Suprapubic skin (tissue), 4 donors: ENCODE measurements around the gene PKN1. TPM values are rescaled to one million over a fixed set of nuclear protein-coding genes. Genes with fewer than 3 reads are reported as not detected.
A peak's percentile ranks its signal among the peaks of the same experiment; 100 is the strongest.

Source experiments
- DNase-seq, 2 donors: peaks; one replicate each; pipeline ENCODE4 v3.0.0-alpha.2; 2019; ENCODE audit warnings: low spot score in 2 of 2
- H3K27ac ChIP-seq: fragments of 200-600 bp; sonication (generic); one replicate; pipeline ENCODE4 v1.5.1; 2019
- H3K27me3 ChIP-seq: fragments of 200-600 bp; sonication (generic); one replicate; pipeline ENCODE4 v1.5.1; 2019
- H3K36me3 ChIP-seq: fragments of 200-600 bp; sonication (generic); one replicate; pipeline ENCODE4 v1.5.1; 2019
- H3K4me1 ChIP-seq: fragments of 200-600 bp; sonication (generic); one replicate; pipeline ENCODE4 v1.5.1; 2019
- H3K4me3 ChIP-seq: fragments of 200-600 bp; sonication (generic); one replicate; pipeline ENCODE4 v1.5.1; 2019; ENCODE audit warnings: mild to moderate bottlenecking
- H3K9me3 ChIP-seq: fragments of 200-600 bp; sonication (generic); one replicate; pipeline ENCODE4 v1.5.1; 2019
- EP300 ChIP-seq: sonication (generic); formaldehyde crosslinking; IDR thresholded peaks from one replicate; pipeline ENCODE4 v1.6.1; 2017; ENCODE audit warnings: antibody characterized with exemption
- POLR2A ChIP-seq, 2 donors: fragments of 450-650 bp; IDR thresholded peaks; one replicate each; pipeline ENCODE4 v1.6.1; 2017; ENCODE audit warnings: antibody characterized with exemption in 2 of 2, mild to moderate bottlenecking in 2 of 2, moderate library complexity in 2 of 2
- POLR2AphosphoS5 ChIP-seq, 3 donors: sonication (generic); formaldehyde crosslinking; IDR thresholded peaks; one replicate each; pipeline ENCODE4 v1.6.1; 2017; ENCODE audit warnings: antibody characterized with exemption in 3 of 3
- WGBS: methylation state at CpG from one replicate; pipeline ENCODE4 v1.1.5; 2018; 5-methylcytosine and 5-hydroxymethylcytosine counted together
- total RNA-seq, 4 donors: library from RNA; depleted of rRNA; stranded (reverse); fragments of >200 nt; gene quantifications; one replicate each; pipeline ENCODE4 v1.1.0, GENCODE V29; 2016
- TF ChIP-seq, protein P1 (sequence below), 2 donors: fragments of 200-600 bp in 1 of 2; fragments of 450-650 bp in 1 of 2; sonication (generic) in 1 of 2; IDR thresholded peaks; one replicate each; pipeline ENCODE4 v1.5.1; 2016 to 2019; ENCODE audit warnings: antibody characterized with exemption in 2 of 2, mild to moderate bottlenecking in 1 of 2, moderate library complexity in 1 of 2

The PKN1 gene
- total RNA-seq, 4 donors from 2014 or later, result 8.6 to 21.2 (median 14.9) TPM

DNA sequence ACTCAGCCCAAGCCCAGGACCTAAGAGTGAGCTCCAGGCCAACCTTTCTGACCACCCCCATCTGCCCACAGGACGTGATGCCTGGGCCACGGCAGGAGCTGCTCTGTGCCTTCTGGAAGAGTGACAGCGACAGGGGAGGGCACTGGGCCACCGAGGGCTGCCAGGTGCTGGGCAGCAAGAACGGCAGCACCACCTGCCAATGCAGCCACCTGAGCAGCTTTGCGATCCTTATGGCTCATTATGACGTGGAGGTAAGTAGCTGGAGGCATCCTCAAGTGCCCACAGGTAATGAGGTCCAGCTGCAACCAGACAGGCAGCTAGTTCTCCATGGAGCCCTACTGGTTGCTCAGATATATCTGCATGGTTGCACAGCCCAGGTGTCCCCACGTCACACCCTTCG, 28.8 kb upstream of the PKN1 start:
- Histone ChIP-seq H3K4me3 (no peak overlapping the region), H3K27ac (no peak overlapping the region), H3K4me1 (peaks cover 15% of the 10 kb centered on the region), H3K9me3 (no peaks in the 10 kb centered on the region), H3K27me3 (no peaks in the 10 kb centered on the region), H3K36me3 (peaks cover 59% of the 10 kb centered on the region)
- no peak for TF ChIP-seq EP300
- TF ChIP-seq POLR2AphosphoS5 (IDR thresholded peaks at IDR 0.05), result no peak
- TF ChIP-seq, protein P1, sequence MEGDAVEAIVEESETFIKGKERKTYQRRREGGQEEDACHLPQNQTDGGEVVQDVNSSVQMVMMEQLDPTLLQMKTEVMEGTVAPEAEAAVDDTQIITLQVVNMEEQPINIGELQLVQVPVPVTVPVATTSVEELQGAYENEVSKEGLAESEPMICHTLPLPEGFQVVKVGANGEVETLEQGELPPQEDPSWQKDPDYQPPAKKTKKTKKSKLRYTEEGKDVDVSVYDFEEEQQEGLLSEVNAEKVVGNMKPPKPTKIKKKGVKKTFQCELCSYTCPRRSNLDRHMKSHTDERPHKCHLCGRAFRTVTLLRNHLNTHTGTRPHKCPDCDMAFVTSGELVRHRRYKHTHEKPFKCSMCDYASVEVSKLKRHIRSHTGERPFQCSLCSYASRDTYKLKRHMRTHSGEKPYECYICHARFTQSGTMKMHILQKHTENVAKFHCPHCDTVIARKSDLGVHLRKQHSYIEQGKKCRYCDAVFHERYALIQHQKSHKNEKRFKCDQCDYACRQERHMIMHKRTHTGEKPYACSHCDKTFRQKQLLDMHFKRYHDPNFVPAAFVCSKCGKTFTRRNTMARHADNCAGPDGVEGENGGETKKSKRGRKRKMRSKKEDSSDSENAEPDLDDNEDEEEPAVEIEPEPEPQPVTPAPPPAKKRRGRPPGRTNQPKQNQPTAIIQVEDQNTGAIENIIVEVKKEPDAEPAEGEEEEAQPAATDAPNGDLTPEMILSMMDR (IDR thresholded peaks at IDR 0.05), result no peak
- no peak for TF ChIP-seq POLR2A (IDR thresholded peaks at IDR 0.05)
- DNase-seq, result no peak
- 100% methylated on average over 2 of the region's 9 CpGs for WGBS

DNA sequence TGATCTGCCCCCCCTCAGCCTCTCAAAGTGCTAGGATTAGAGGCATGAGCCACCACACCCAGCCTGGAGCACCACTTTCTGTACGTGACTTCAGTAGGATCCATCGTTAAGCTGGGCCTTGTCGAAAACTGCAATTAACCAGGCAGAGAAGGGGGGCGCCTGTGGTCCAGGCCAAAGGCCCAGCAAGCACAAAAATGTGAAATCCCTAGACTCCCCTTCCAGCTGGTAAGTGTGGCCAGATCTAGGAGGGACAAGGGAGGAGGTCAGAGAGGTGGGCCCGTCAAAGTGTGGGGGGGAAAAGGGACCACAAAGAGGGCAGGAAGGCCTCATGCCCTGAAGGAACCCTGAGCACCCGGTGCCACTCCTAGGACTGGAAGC, 27.7 kb upstream of the PKN1 start:
- H3K4me3 ChIP-seq, result no peak overlapping the region
- H3K4me1 ChIP-seq, result peaks cover 15% of the 10 kb centered on the region
- H3K9me3 ChIP-seq, result no peaks in the 10 kb centered on the region
- TF ChIP-seq POLR2A (IDR thresholded peaks at IDR 0.05), result no peak
- TF ChIP-seq EP300, result no peak
- TF ChIP-seq, protein P1 (IDR thresholded peaks at IDR 0.05), result no peak
- H3K36me3 ChIP-seq, result peaks cover 68% of the 10 kb centered on the region
- no peaks in the 10 kb centered on the region for H3K27me3 ChIP-seq
- no peak for DNase-seq
- H3K27ac ChIP-seq, result peak overlapping the region; percentile 63
- 74% methylated on average over 6 of the region's 6 CpGs for WGBS

DNA sequence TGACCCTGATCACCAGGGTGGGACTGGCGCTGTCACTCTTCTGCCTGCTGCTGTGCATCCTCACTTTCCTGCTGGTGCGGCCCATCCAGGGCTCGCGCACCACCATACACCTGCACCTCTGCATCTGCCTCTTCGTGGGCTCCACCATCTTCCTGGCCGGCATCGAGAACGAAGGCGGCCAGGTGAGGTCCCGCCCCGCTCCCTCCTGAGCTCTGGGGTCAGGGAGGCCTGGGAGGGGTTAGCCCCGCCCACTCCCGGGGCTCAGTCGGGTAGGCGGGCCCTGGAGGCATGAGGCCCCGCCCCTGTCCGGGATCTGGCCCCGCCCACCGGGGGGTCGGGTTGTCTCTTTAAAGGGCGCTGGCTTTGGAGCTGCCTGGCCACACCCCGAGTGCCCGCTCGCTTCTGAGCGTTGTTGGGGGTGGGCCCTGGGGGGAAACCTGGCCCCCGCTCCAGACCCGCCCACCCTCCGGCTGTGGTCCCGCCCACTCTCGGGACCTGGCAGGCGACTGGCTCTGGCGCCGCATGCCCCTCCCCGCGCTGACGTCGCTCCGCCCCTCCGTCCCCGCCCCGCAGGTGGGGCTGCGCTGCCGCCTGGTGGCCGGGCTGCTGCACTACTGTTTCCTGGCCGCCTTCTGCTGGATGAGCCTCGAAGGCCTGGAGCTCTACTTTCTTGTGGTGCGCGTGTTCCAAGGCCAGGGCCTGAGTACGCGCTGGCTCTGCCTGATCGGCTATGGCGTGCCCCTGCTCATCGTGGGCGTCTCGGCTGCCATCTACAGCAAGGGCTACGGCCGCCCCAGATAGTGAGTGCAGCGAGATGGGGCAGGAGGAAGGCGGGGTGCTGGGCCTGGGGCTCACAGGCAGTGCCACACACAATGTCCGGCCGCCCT, 27.1 kb upstream of the PKN1 start:
- Histone ChIP-seq H3K9me3 (no peaks in the 10 kb centered on the region), H3K27ac (peak overlapping the region; percentile 63), H3K27me3 (no peaks in the 10 kb centered on the region), H3K4me1 (peaks cover 15% of the 10 kb centered on the region), H3K4me3 (peak overlapping the region; percentile 34), H3K36me3 (peaks cover 68% of the 10 kb centered on the region)
- WGBS, result 92% methylated on average over 13 of the region's 61 CpGs
- no peak for TF ChIP-seq EP300
- peak in 2 of 3 donors; percentile 45 to 68 for TF ChIP-seq POLR2AphosphoS5 (IDR thresholded peaks at IDR 0.05)
- TF ChIP-seq POLR2A (IDR thresholded peaks at IDR 0.05), result no peak
- TF ChIP-seq, protein P1 (IDR thresholded peaks at IDR 0.05), result peak; percentile 66 to 95
- DNase-seq, result peak; percentile 87 to 92

DNA sequence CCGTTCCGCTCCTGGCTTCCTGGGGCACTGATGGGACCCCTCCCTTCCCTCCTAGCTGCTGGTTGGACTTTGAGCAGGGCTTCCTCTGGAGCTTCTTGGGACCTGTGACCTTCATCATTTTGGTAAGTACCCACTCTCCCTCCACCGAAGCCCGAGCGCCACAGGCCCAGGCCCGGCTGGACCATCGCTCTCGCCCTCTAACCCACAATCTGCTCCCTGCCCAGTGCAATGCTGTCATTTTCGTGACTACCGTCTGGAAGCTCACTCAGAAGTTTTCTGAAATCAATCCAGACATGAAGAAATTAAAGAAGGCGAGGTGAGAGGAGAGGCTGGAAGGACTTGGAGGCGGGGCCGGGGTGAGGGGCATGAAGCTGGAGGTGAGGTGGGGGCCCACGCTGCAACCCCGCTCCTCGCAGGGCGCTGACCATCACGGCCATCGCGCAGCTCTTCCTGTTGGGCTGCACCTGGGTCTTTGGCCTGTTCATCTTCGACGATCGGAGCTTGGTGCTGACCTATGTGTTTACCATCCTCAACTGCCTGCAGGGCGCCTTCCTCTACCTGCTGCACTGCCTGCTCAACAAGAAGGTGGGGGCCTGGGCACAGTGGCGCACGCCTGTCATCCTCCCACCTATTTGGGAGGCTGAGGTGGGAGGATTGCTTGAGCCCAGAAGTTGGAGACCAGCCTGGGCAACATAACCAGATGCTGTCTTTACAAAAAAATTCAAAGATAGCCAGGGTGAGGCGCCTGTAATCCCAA, 26.3 kb upstream of the PKN1 start:
- no peak for TF ChIP-seq EP300
- TF ChIP-seq, protein P1 (IDR thresholded peaks at IDR 0.05), result no peak
- no peak for TF ChIP-seq POLR2AphosphoS5 (IDR thresholded peaks at IDR 0.05)
- TF ChIP-seq POLR2A (IDR thresholded peaks at IDR 0.05), result no peak
- no peak overlapping the region for H3K4me3 ChIP-seq
- DNase-seq, result no peak
- H3K36me3 ChIP-seq, result peaks cover 70% of the 10 kb centered on the region
- peaks cover 15% of the 10 kb centered on the region for H3K4me1 ChIP-seq
- H3K27ac ChIP-seq, result no peak overlapping the region
- H3K27me3 ChIP-seq, result no peaks in the 10 kb centered on the region
- no peaks in the 10 kb centered on the region for H3K9me3 ChIP-seq
- 88% methylated on average over 27 of the region's 27 CpGs for WGBS
